HCT116 (cell line): ENCODE measurements around the gene FBXO8.

ENCODE experiments used
- EZH2 ChIP-seq: fragments of 200-600 bp; sonication (generic); IDR thresholded peaks from 2 replicates; pipeline ENCODE4 v1.6.1; 2017; ENCODE audit warnings: antibody characterized with exemption, mixed run types
- POLR2AphosphoS5 ChIP-seq: IDR thresholded peaks from 2 replicates; pipeline ENCODE4 v1.6.1; 2011; ENCODE audit warnings: mild to moderate bottlenecking, low read depth, low read length, moderate library complexity
- TF ChIP-seq, protein P1 (sequence below), 3 experiments: fragments of 200-600 bp in 1 of 3; sonication (generic) in 1 of 3; IDR thresholded peaks in 2 of 3; conservative IDR thresholded peaks in 1 of 3; 2 replicates each; pipeline ENCODE4 v1.5.1; 2012 to 2017; ENCODE audit warnings: low read depth in 2 of 3, low read length in 2 of 3, antibody characterized with exemption in 1 of 3, borderline replicate concordance in 1 of 3, control low read depth in 1 of 3, mild to moderate bottlenecking in 1 of 3, mixed read lengths in 1 of 3, mixed run types in 1 of 3, moderate library complexity in 1 of 3; ENCODE audit not compliant: insufficient read depth in 1 of 3

DNA sequence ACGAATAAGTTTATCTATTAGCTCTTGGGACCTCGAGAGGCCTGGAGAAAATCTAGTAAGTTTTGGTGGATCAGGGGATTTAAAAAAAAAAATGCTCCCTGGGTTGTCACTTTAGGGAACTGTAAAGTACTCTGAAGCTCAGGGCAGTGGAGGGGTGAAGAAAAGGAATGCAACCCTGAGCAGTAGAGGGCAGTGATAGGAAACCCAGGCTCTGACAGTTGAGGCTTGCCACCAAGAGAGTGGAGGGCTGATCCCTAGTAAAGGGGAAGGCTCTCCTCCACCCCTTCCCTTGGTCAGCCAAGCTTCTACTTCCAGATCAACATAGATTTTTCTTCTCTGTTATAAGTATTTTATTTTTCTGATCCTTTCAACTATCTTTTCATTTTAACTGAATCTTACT lies 73.1 kb downstream of the FBXO8 start:
- TF ChIP-seq, protein P1, sequence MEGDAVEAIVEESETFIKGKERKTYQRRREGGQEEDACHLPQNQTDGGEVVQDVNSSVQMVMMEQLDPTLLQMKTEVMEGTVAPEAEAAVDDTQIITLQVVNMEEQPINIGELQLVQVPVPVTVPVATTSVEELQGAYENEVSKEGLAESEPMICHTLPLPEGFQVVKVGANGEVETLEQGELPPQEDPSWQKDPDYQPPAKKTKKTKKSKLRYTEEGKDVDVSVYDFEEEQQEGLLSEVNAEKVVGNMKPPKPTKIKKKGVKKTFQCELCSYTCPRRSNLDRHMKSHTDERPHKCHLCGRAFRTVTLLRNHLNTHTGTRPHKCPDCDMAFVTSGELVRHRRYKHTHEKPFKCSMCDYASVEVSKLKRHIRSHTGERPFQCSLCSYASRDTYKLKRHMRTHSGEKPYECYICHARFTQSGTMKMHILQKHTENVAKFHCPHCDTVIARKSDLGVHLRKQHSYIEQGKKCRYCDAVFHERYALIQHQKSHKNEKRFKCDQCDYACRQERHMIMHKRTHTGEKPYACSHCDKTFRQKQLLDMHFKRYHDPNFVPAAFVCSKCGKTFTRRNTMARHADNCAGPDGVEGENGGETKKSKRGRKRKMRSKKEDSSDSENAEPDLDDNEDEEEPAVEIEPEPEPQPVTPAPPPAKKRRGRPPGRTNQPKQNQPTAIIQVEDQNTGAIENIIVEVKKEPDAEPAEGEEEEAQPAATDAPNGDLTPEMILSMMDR (IDR thresholded peaks at IDR 0.05 in 2 of 3, conservative IDR thresholded peaks at IDR 0.05 in 1 of 3; ENCODE audit: borderline replicate concordance in 1 of 3, insufficient read depth in 1 of 3, low read depth in 2 of 3, low read length in 2 of 3) = no peak
- no peak for TF ChIP-seq POLR2AphosphoS5
- no peak for TF ChIP-seq EZH2
